Adrenal gland (tissue), 12 donors: ENCODE data around the gene POLG2. TPM values are rescaled to one million over a fixed set of nuclear protein-coding genes. Genes with fewer than 3 reads are reported as not detected.

Experiments used
- DNase-seq, 7 donors: peaks; one replicate each; pipeline ENCODE4 v3.0.0-alpha.2; 2019 to 2020
- H3K27ac ChIP-seq, 5 donors: fragments of 200-600 bp; sonication (generic) in 4 of 5; 1 replicate in 3 of 5; 2 replicates in 2 of 5; pipeline versions ENCODE4 v1.5.1 to v1.8.0; 2016 to 2020; ENCODE audit warnings: mild to moderate bottlenecking in 1 of 5
- H3K27me3 ChIP-seq: fragments of 200-600 bp; 2 replicates; pipeline ENCODE4 v1.8.0; 2021
- H3K36me3 ChIP-seq, 2 donors: fragments of 200-600 bp; replicated peaks in 1 of 2; 1 replicate in 1 of 2; 2 replicates in 1 of 2; pipeline versions ENCODE4 v1.5.1 to v1.8.0; 2018 to 2022
- H3K4me1 ChIP-seq, 2 donors: fragments of 200-600 bp; replicated peaks in 1 of 2; 1 replicate in 1 of 2; 2 replicates in 1 of 2; pipeline versions ENCODE4 v1.5.1 to v1.8.0; 2018 to 2021
- H3K4me3 ChIP-seq, 4 donors: fragments of 200-600 bp; sonication (generic) in 3 of 4; one replicate each; pipeline ENCODE4 v1.5.1; 2016 to 2018
- H3K9me3 ChIP-seq, 3 donors: fragments of 200-600 bp; sonication (generic) in 1 of 3; replicated peaks in 1 of 3; 1 replicate in 2 of 3; 2 replicates in 1 of 3; pipeline versions ENCODE4 v1.5.1 to v1.8.0; 2016 to 2021
- POLR2A ChIP-seq, 2 donors: fragments of 450-650 bp; IDR thresholded peaks; one replicate each; pipeline ENCODE4 v1.6.1; 2017; ENCODE audit warnings: antibody characterized with exemption in 2 of 2, mild to moderate bottlenecking in 2 of 2, moderate library complexity in 1 of 2
- WGBS, 4 donors: extraction: QIAGEN DNeasy Blood & Tissue Kit in 2 of 4; methylation state at CpG; one replicate each; pipeline versions ENCODE4 v1.1.5 to v1.1.7; 2013 to 2017; 5-methylcytosine and 5-hydroxymethylcytosine counted together
- intact Hi-C, 2 donors: fragments of 100-400 bp; cut with DNase I; formaldehyde crosslinking; loops; one replicate each; pipeline versions ENCODE4 v1.14.1 to v1.15.0; 2022 to 2023
- polyA plus RNA-seq, 3 donors: library from polyadenylated mRNA; stranded (reverse); fragments of 200-250 nt in 2 of 3; fragments of 350-450 nt in 1 of 3; fragmentation: Illumina TruSeq in 1 of 3; extraction: RNeasy Lipid Tissue Mini Kit (QIAGEN cat#74804) in 1 of 3; gene quantifications; one replicate each; pipeline ENCODE4 v1.2.3, GENCODE V29; 2013 to 2014
- total RNA-seq, 9 donors: library from RNA; depleted of rRNA in 4 of 9; stranded (reverse); fragments of >200 nt in 4 of 9; fragments of 120-200 nt in 1 of 9; fragmentation: NEBNext Ultra II Directional in 1 of 9; extraction: Animal tissue kit (Norgen Biotek cat#: 25700) in 1 of 9; gene quantifications; one replicate each; pipeline versions ENCODE4 v1.1.0 to v1.2.4, GENCODE V29; 2013 to 2023
- TF ChIP-seq, protein P1 (sequence below), 6 experiments: fragments of 450-650 bp in 4 of 6; fragments of 200-600 bp in 2 of 6; sonication (generic) in 1 of 6; IDR thresholded peaks; 1 replicate in 5 of 6; 2 replicates in 1 of 6; pipeline versions ENCODE4 v1.5.1 to v1.8.0; 2016 to 2021; ENCODE audit warnings: antibody characterized with exemption in 6 of 6, mild to moderate bottlenecking in 2 of 6, moderate library complexity in 1 of 6
- donor health status: healthy with polysubstance abuse.
- donor health status: Bipolar disorder and iron deficiency.
- donor health status: DM: yes; HTN: yes; CAD: no.
- donor health status: DM: no; HTN: no; CAD: no.
- donor health status: DM: no; HTN: no; CAD: no.
- donor health status: DM: yes; HTN: yes; CAD: no.

Gene POLG2
- total and polyA plus RNA-seq, 12 donors: 3.1 to 28.7 (median 11.1) TPM

DNA sequence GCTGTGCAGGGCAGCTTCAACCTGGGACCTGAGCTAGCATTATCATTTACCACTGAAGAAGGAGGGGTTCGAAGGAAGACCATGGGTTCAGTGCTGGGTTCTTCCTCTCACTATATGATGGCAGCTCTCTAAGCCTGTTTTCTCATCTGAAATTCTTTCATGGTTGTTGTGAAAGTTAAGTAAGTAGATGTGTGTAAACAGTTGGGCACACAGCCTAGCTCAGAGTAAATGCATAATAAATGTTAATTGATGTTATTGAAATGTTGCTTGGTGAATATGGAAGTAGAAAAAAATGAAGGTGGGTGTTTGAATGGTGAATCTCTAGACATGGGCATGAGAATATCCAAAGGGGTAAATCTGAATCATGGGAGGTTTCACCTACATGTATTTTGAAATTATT is 19.0 kb upstream of the POLG2 start:
- WGBS, 4 donors: 90 to 100% (median 99%) methylated on average over 1 of the region's 1 CpG
- Histone ChIP-seq H3K9me3 (no peaks in the 10 kb centered on the region), H3K27me3 (no peaks in the 10 kb centered on the region), H3K27ac (no peak overlapping the region), H3K4me1 (peaks cover 0 to 3% of the 10 kb centered on the region in 2 donors), H3K36me3 (peaks cover 4 to 77% of the 10 kb centered on the region in 2 donors), H3K4me3 (no peak overlapping the region)
- intact Hi-C loops: no loop called here
- DNase-seq: no peak
- TF ChIP-seq, protein P1, sequence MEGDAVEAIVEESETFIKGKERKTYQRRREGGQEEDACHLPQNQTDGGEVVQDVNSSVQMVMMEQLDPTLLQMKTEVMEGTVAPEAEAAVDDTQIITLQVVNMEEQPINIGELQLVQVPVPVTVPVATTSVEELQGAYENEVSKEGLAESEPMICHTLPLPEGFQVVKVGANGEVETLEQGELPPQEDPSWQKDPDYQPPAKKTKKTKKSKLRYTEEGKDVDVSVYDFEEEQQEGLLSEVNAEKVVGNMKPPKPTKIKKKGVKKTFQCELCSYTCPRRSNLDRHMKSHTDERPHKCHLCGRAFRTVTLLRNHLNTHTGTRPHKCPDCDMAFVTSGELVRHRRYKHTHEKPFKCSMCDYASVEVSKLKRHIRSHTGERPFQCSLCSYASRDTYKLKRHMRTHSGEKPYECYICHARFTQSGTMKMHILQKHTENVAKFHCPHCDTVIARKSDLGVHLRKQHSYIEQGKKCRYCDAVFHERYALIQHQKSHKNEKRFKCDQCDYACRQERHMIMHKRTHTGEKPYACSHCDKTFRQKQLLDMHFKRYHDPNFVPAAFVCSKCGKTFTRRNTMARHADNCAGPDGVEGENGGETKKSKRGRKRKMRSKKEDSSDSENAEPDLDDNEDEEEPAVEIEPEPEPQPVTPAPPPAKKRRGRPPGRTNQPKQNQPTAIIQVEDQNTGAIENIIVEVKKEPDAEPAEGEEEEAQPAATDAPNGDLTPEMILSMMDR (IDR thresholded peaks at IDR 0.05): no peak
- TF ChIP-seq POLR2A (IDR thresholded peaks at IDR 0.05): no peak

DNA sequence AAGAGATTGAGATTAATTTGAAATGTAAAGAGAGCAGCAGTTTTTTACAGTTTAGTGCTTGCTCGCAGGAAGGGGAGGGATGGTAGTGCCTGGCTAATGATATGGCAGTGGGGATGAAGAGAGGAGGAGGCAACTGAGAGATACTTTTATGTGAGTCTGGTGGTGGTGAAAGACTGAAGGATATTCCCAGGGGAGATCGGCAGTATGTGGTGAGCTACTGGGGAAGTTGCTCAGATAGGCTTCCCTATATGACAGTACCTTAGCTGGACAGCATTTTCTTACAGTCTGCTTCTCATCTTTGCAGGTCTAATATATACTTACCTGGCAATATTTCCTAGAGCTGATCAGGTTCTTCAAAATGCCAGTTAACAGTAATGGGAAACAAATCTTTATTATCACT is 18.6 kb upstream of the POLG2 start:
- Histone ChIP-seq H3K27ac (no peak overlapping the region), H3K27me3 (no peaks in the 10 kb centered on the region), H3K9me3 (no peaks in the 10 kb centered on the region), H3K36me3 (peaks cover 4 to 77% of the 10 kb centered on the region in 2 donors), H3K4me3 (no peak overlapping the region), H3K4me1 (peaks cover 0 to 3% of the 10 kb centered on the region in 2 donors)
- no peak for DNase-seq
- no peak for TF ChIP-seq POLR2A (IDR thresholded peaks at IDR 0.05)
- TF ChIP-seq, protein P1 (IDR thresholded peaks at IDR 0.05): no peak
- 75 to 91% (median 78%) methylated on average over 2 of the region's 2 CpGs for WGBS, 4 donors
- intact Hi-C loops: no loop called here

DNA sequence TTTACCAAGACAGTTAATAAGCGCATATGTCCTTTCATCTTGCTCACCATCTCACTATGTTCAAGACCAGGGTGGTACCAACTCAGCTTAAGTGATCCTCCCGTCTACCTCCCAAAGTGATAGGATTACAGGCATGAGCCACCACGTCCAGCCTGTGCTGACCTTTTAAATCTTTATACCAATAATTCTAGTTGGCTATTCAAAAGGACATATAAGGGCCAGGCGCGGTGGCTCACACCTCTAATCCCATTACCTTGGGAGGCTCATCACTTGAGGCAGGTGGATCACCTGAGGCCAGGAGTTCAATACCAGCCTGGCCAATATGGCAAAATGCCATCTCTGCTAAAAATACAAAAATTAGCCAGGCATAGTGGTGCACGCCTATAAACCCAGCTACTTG is 12.3 kb upstream of the POLG2 start:
- Histone ChIP-seq H3K36me3 (peaks cover 0 to 34% of the 10 kb centered on the region in 2 donors), H3K9me3 (no peaks in the 10 kb centered on the region), H3K27ac (no peak overlapping the region), H3K4me3 (no peak overlapping the region), H3K4me1 (peaks cover 14 to 23% of the 10 kb centered on the region in 2 donors), H3K27me3 (no peaks in the 10 kb centered on the region)
- TF ChIP-seq, protein P1 (IDR thresholded peaks at IDR 0.05): no peak
- no peak for TF ChIP-seq POLR2A (IDR thresholded peaks at IDR 0.05)
- 86 to 91% (median 89%) methylated on average over 6 of the region's 6 CpGs for WGBS, 4 donors
- intact Hi-C loops: no loop called here
- no peak for DNase-seq

DNA sequence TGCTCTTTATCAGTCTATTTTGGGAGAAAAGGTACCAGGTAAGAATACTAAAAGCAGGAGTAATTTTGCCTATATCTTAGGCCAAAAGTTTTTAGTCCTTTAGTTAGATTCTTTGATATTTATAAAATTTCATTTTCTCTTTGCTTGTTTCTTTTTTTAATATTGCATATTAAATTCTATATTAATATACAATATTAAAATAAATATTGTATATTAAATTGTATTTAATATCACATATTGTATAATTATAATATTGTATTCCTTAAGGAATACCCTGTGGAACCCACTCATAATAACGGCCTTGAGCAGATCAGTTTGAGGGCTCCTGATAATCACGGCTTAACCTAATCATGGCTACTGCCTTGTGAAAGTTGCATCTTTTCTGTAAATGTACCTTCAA is 11.8 kb upstream of the POLG2 start:
- peak overlapping the region in 1 of 4 donors; percentile 90 for H3K4me3 ChIP-seq
- WGBS, 4 donors: 60 to 76% (median 71%) methylated on average over 2 of the region's 2 CpGs
- intact Hi-C loops: no loop called here
- H3K9me3 ChIP-seq: no peaks in the 10 kb centered on the region
- H3K27ac ChIP-seq: no peak overlapping the region
- H3K4me1 ChIP-seq: peaks cover 19 to 28% of the 10 kb centered on the region in 2 donors
- H3K36me3 ChIP-seq: peaks cover 0 to 37% of the 10 kb centered on the region in 2 donors
- no peak for TF ChIP-seq POLR2A (IDR thresholded peaks at IDR 0.05)
- TF ChIP-seq, protein P1 (IDR thresholded peaks at IDR 0.05): no peak
- no peaks in the 10 kb centered on the region for H3K27me3 ChIP-seq
- DNase-seq: no peak
